Measurements from ENCODE around the gene JAZF1. TPM values are rescaled to one million over a fixed set of nuclear protein-coding genes. Genes with fewer than 3 reads are reported as not detected.

Gene JAZF1
- total and polyA plus RNA-seq, 9 of the 15 experiments (the other 6 are each of a cell fraction or from before 2014, with no cell fraction given) = 0.04 to 0.64 (median 0.11) TPM; not detected in 3

- Histone ChIP-seq H3K36me3 (ENCODE audit: control insufficient read depth, insufficient read depth, low read length) (no peaks in the 10 kb centered on the region), H3K9me1 (ENCODE audit: control insufficient read depth, insufficient read depth, low read length) (no peaks in the 10 kb centered on the region), H2AFZ (ENCODE audit: low read depth, low read length) (no peak overlapping the region), H3K79me2 (ENCODE audit: control insufficient read depth, insufficient read depth, low read length) (no peaks in the 10 kb centered on the region), H3K4me2 (ENCODE audit: insufficient read depth, low read length) (no peak overlapping the region), H3K9ac (ENCODE audit: insufficient read depth in 1 of 2, low read depth in 2 of 2, low read length in 2 of 2) (no peak overlapping the region), H3K27me3 (ENCODE audit: control insufficient read depth in 2 of 2, insufficient read depth in 2 of 2, low read length in 2 of 2) (peaks cover 2 to 22% of the 10 kb centered on the region in 2 experiments; a peak in 3 of 5 replicates), H3K27ac (ENCODE audit: extremely low read depth, low read depth, low read length) (no peak overlapping the region), H4K20me1 (replicated peaks; ENCODE audit: control insufficient read depth, insufficient read depth, low read length) (no peaks in the 10 kb centered on the region), H3K9me3 (replicated peaks; ENCODE audit: control insufficient read depth, insufficient read depth, low read depth, low read length) (no peaks in the 10 kb centered on the region), H3K4me3 (no peak overlapping the region), H3K4me1 (replicated peaks in 1 of 2; ENCODE audit: control insufficient read depth in 2 of 2, insufficient read depth in 2 of 2, low read length in 2 of 2) (no peaks in the 10 kb centered on the region)
- in situ Hi-C loops (cut with MboI) = no loop called here
- no peak for FAIRE-seq
- intact Hi-C loops (cut with micrococcal nuclease) = no loop called here
- WGBS (ENCODE audit: insufficient coverage, low coverage, missing lambda C conversion rate) = 0% methylated on average over 3 of the region's 3 CpGs
- no peak for DNase-seq (ENCODE audit: extremely low read depth in 1 of 4, low spot score in 3 of 4)
- ChIA-PET POLR2A (no interaction called here), CTCF (ENCODE audit: low intra/inter-chr PET ratio) (no interaction called here)
- no peak for ATAC-seq
- no TSS peak for BruUV-seq (replicated peaks)
- TF ChIP-seq CSDE1 (IDR thresholded peaks at IDR 0.05) = no peak
- no peak for TF ChIP-seq CHAMP1 (IDR thresholded peaks at IDR 0.05)
- no peak for TF ChIP-seq RREB1 (CRISPR knock-in tag; IDR thresholded peaks at IDR 0.05)
- TF ChIP-seq TOE1 (IDR thresholded peaks at IDR 0.05; ENCODE audit: borderline replicate concordance) = no peak
- TF ChIP-seq TOE1 (CRISPR knock-in tag; IDR thresholded peaks at IDR 0.05; ENCODE audit: borderline replicate concordance, low read depth) = no peak
- TF ChIP-seq, protein P1, sequence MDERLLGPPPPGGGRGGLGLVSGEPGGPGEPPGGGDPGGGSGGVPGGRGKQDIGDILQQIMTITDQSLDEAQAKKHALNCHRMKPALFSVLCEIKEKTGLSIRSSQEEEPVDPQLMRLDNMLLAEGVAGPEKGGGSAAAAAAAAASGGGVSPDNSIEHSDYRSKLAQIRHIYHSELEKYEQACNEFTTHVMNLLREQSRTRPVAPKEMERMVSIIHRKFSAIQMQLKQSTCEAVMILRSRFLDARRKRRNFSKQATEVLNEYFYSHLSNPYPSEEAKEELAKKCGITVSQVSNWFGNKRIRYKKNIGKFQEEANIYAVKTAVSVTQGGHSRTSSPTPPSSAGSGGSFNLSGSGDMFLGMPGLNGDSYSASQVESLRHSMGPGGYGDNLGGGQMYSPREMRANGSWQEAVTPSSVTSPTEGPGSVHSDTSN (CRISPR knock-in tag; IDR thresholded peaks at IDR 0.05; ENCODE audit: low read depth) = no peak
- TF ChIP-seq, protein P1 (tag; conservative IDR thresholded peaks at IDR 0.05; ENCODE audit: low read depth) = no peak
- TF ChIP-seq, protein P2, sequence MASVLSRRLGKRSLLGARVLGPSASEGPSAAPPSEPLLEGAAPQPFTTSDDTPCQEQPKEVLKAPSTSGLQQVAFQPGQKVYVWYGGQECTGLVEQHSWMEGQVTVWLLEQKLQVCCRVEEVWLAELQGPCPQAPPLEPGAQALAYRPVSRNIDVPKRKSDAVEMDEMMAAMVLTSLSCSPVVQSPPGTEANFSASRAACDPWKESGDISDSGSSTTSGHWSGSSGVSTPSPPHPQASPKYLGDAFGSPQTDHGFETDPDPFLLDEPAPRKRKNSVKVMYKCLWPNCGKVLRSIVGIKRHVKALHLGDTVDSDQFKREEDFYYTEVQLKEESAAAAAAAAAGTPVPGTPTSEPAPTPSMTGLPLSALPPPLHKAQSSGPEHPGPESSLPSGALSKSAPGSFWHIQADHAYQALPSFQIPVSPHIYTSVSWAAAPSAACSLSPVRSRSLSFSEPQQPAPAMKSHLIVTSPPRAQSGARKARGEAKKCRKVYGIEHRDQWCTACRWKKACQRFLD (CRISPR knock-in tag; IDR thresholded peaks at IDR 0.05) = no peak
- no peak for TF ChIP-seq NR3C1 (CRISPR knock-in tag; IDR thresholded peaks at IDR 0.05)
Measured at GRCh38 chr7:28112012-28112411, 68.6 kb downstream of the JAZF1 start.

Data from K562 (cell line).